Neuronal stem cell (in vitro differentiated cells): ENCODE results near the gene LRWD1.
"Not testable (repeated sequence)": the region's sequence is repeated elsewhere in the genome, so short reads cannot be mapped to it uniquely, and the experiment has no call there.

ENCODE experiments used
- DNase-seq: peaks from one replicate; pipeline ENCODE4 v3.0.0-alpha.2; 2013; ENCODE audit warnings: low spot score
- H2AFZ ChIP-seq: one replicate; pipeline ENCODE4 v1.6.1; 2013; ENCODE audit warnings: mild to moderate bottlenecking, low read length, inconsistent platforms
- H2AK5ac ChIP-seq: 2 replicates; pipeline ENCODE4 v1.6.1; 2013; ENCODE audit warnings: low read depth, mild to moderate bottlenecking, inconsistent platforms, low read length, moderate library complexity, mixed read lengths
- H2BK120ac ChIP-seq: 2 replicates; pipeline ENCODE4 v1.6.1; 2013; ENCODE audit warnings: low read depth, mild to moderate bottlenecking, inconsistent platforms, low read length, moderate library complexity, mixed read lengths
- H2BK12ac ChIP-seq: one replicate; pipeline ENCODE4 v1.6.1; 2013; ENCODE audit warnings: low read length, inconsistent platforms
- H2BK15ac ChIP-seq: 2 replicates; pipeline ENCODE4 v1.6.1; 2013; ENCODE audit warnings: mild to moderate bottlenecking, low read length, inconsistent platforms, mixed read lengths
- H2BK5ac ChIP-seq: one replicate; pipeline ENCODE4 v1.6.1; 2013; ENCODE audit warnings: inconsistent platforms, mild to moderate bottlenecking, low read length, moderate library complexity
- H3K14ac ChIP-seq: one replicate; pipeline ENCODE4 v1.6.1; 2013; ENCODE audit warnings: low read length, inconsistent platforms
- H3K18ac ChIP-seq: 2 replicates; pipeline ENCODE4 v1.6.1; 2013; ENCODE audit warnings: low read length, inconsistent platforms
- H3K23ac ChIP-seq: 2 replicates; pipeline ENCODE4 v1.6.1; 2013; ENCODE audit warnings: low read depth, mild to moderate bottlenecking, mixed read lengths, low read length, inconsistent platforms; ENCODE audit not compliant: poor library complexity
- H3K27ac ChIP-seq: replicated peaks from 3 replicates; pipeline ENCODE4 v1.5.1; 2013; ENCODE audit warnings: low read length, inconsistent platforms
- H3K27me3 ChIP-seq, 3 experiments: 2 replicates each; pipeline ENCODE4 v1.6.1; 2013; ENCODE audit warnings: low read length in 3 of 3, mild to moderate bottlenecking in 2 of 3, inconsistent platforms in 1 of 3, low read depth in 1 of 3, mixed read lengths in 1 of 3, moderate library complexity in 1 of 3; ENCODE audit not compliant: control insufficient read depth in 3 of 3, insufficient read depth in 3 of 3
- H3K36me3 ChIP-seq, 2 donors: replicated peaks in 1 of 2; 2 replicates each; pipeline ENCODE4 v1.6.1; 2013; ENCODE audit warnings: low read length in 2 of 2; ENCODE audit not compliant: control insufficient read depth in 2 of 2, insufficient read depth in 2 of 2
- H3K4ac ChIP-seq: 2 replicates; pipeline ENCODE4 v1.6.1; 2013; ENCODE audit warnings: inconsistent platforms, mild to moderate bottlenecking, low read length, moderate library complexity
- H3K4me1 ChIP-seq, 2 donors: 1 replicate in 1 of 2; 2 replicates in 1 of 2; pipeline ENCODE4 v1.6.1; 2013; ENCODE audit warnings: low read length in 2 of 2, low read depth in 1 of 2; ENCODE audit not compliant: control insufficient read depth in 2 of 2, insufficient read depth in 1 of 2
- H3K4me2 ChIP-seq: one replicate; pipeline ENCODE4 v1.6.1; 2013; ENCODE audit warnings: mild to moderate bottlenecking, low read length, inconsistent platforms; ENCODE audit not compliant: insufficient read depth, poor library complexity, severe bottlenecking
- H3K4me3 ChIP-seq, 2 donors: 2 replicates each; pipeline ENCODE4 v1.5.1; 2013; ENCODE audit warnings: low read length in 2 of 2, mild to moderate bottlenecking in 2 of 2, inconsistent platforms in 1 of 2, moderate library complexity in 1 of 2
- H3K79me1 ChIP-seq: one replicate; pipeline ENCODE4 v1.6.1; 2013; ENCODE audit warnings: low read depth, mild to moderate bottlenecking, inconsistent platforms, low read length, moderate library complexity
- H3K9ac ChIP-seq: one replicate; pipeline ENCODE4 v1.6.1; 2013; ENCODE audit warnings: mild to moderate bottlenecking, low read depth, low read length, inconsistent platforms; ENCODE audit not compliant: poor library complexity
- H3K9me3 ChIP-seq, 2 donors: replicated peaks in 1 of 2; 2 replicates each; pipeline versions ENCODE3 to v1.6.1; 2013; ENCODE audit warnings: low read length in 2 of 2, mild to moderate bottlenecking in 2 of 2, inconsistent platforms in 1 of 2, low read depth in 1 of 2, mixed read lengths in 1 of 2, moderate library complexity in 1 of 2; ENCODE audit not compliant: control insufficient read depth in 2 of 2, insufficient read depth in 1 of 2
- H4K8ac ChIP-seq: one replicate; pipeline ENCODE4 v1.6.1; 2013; ENCODE audit warnings: low read depth, mild to moderate bottlenecking, inconsistent platforms, low read length, moderate library complexity
- H4K91ac ChIP-seq: one replicate; pipeline ENCODE4 v1.6.1; 2013; ENCODE audit warnings: low read length, low read depth, mild to moderate bottlenecking, inconsistent platforms; ENCODE audit not compliant: poor library complexity
- WGBS, 2 donors: extraction: QIAGEN DNeasy Blood & Tissue Kit; methylation state at CpG; one replicate each; pipeline ENCODE4 v1.1.7; 2013; ENCODE audit warnings: missing lambda C conversion rate in 2 of 2, mixed read lengths in 1 of 2; ENCODE audit not compliant: insufficient read length in 2 of 2, insufficient replicate concordance in 1 of 2; ENCODE audit errors: extremely low coverage in 2 of 2; 5-methylcytosine and 5-hydroxymethylcytosine counted together

Gene LRWD1

DNA sequence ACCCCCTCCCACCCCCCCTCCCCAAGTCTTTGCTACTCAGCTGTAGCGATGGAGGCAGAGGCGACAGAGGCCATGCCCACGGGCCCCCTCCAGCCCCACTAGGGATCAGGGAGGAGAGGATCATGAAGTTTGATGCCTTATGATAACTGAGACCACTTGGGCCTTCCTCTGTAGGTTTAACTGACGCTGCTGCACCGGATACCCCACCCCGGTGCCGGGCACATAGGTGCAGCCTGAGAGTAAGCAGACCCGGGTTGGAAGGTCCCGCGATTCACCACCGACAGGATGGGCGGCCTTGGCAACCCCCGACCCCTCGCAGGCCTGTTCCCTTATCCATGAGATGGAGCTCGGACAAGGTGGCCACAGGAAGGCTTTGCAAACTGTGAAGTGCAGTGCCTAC lies 29.2 kb downstream of the LRWD1 start:
- H3K23ac ChIP-seq, H3K4me3 ChIP-seq, H3K4me2 ChIP-seq, H2AFZ ChIP-seq, H3K79me1 ChIP-seq, H3K27me3 ChIP-seq, H4K8ac ChIP-seq, H3K4me1 ChIP-seq, H3K27ac ChIP-seq, H3K9me3 ChIP-seq, H2BK15ac ChIP-seq, H3K18ac ChIP-seq, DNase-seq, H3K9ac ChIP-seq, H2BK120ac ChIP-seq, H2BK5ac ChIP-seq, H2BK12ac ChIP-seq, H4K91ac ChIP-seq, H3K36me3 ChIP-seq, H2AK5ac ChIP-seq, H3K4ac ChIP-seq, H3K14ac ChIP-seq: not testable (repeated sequence)
- WGBS, 2 donors: no CpG with 5 or more reads among the region's 15 CpGs

DNA sequence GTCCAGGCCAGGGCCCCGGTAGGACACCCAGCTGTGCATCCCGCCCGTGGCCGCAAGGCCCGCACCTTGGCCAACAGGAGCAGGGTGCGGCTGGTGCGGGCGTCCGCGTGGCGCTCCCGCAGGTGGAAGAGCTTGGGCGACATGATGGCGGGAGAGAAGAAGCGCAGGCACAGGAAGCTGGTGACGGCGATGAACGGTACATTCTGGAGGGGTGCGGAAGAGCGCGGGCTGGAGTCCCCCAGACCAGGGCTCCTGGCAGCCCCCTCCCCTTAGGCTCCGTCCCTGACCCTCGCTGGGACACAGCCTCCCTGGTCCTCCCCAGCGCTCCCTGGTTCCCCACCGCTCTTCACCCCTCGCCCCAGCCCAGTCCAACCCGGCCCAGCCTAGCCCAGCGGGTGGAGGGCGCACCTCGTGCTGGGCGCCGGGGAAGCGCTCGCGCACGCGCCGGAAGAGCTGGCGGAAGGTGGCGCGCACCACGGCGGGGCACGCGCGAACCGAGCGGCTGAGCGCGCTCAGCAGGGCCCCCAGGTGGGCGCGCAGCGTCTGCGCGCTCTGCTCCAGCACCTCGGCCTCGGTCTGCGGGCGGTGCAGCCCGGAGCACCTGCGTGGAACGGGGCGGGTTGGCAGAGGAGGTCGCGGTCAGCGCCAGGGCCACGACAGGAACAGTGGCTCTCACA lies 29.8 kb downstream of the LRWD1 start:
- H2BK15ac ChIP-seq, DNase-seq, H3K79me1 ChIP-seq, H3K18ac ChIP-seq, H4K8ac ChIP-seq, H3K27ac ChIP-seq, H3K9ac ChIP-seq, H3K4me1 ChIP-seq, H3K23ac ChIP-seq, H2BK5ac ChIP-seq, H3K36me3 ChIP-seq, H2AFZ ChIP-seq, H2BK12ac ChIP-seq, H4K91ac ChIP-seq, H3K9me3 ChIP-seq, H3K4ac ChIP-seq, H3K4me2 ChIP-seq, H2AK5ac ChIP-seq, H3K4me3 ChIP-seq, H3K27me3 ChIP-seq, H3K14ac ChIP-seq, H2BK120ac ChIP-seq: not testable (repeated sequence)
- no CpG with 5 or more reads among the region's 67 CpGs for WGBS, 2 donors

DNA sequence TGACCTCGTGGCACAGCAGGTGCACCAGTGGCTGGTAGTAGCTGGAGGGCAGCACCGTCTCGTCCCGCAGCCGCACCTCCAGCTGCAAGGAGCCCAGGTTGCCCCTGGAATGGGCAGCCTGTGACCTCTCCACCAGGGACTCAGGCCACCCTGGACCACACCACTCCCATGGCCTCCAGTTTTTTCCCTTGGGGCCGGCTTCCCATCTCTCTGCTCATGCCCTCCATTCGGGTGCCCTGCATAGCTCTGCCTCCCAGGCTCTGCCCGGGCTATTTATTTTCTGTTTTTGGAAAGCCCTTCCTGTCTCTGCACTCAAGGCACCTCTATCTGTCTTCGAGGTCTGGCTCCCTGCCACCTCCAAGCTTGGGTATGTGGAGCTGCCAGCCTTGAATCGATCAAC lies 32.1 kb downstream of the LRWD1 start:
- H3K36me3 ChIP-seq, H2BK5ac ChIP-seq, H3K27me3 ChIP-seq, H3K23ac ChIP-seq, H2AFZ ChIP-seq, H3K4me1 ChIP-seq, H2BK120ac ChIP-seq, H3K9ac ChIP-seq, H3K4ac ChIP-seq, H3K27ac ChIP-seq, H3K4me2 ChIP-seq, H4K91ac ChIP-seq, H2BK12ac ChIP-seq, DNase-seq, H3K79me1 ChIP-seq, H3K9me3 ChIP-seq, H3K18ac ChIP-seq, H4K8ac ChIP-seq, H2BK15ac ChIP-seq, H3K4me3 ChIP-seq, H3K14ac ChIP-seq, H2AK5ac ChIP-seq: not testable (repeated sequence)
- WGBS, 2 donors: no CpG with 5 or more reads among the region's 10 CpGs

- H4K91ac ChIP-seq, DNase-seq: not testable (repeated sequence)
Measured at GRCh38 chr7:102497308-102497707, 32.5 kb downstream of the LRWD1 start.

More at GRCh38 chr7:102497308-102497707, 32.5 kb downstream of the LRWD1 start:
- H3K23ac ChIP-seq, H3K27ac ChIP-seq, H2BK120ac ChIP-seq, H3K9me3 ChIP-seq, H3K4ac ChIP-seq, H2BK5ac ChIP-seq, H2AFZ ChIP-seq, H3K9ac ChIP-seq, H2BK12ac ChIP-seq, H2BK15ac ChIP-seq, H3K4me1 ChIP-seq, H3K4me3 ChIP-seq, H3K79me1 ChIP-seq, H3K18ac ChIP-seq, H3K14ac ChIP-seq, H3K27me3 ChIP-seq, H3K4me2 ChIP-seq, H2AK5ac ChIP-seq, H4K8ac ChIP-seq, H3K36me3 ChIP-seq: not testable (repeated sequence)
- WGBS, 2 donors: no CpG with 5 or more reads among the region's 5 CpGs
